GM12878 (cell line): ENCODE data around the gene CNOT3. TPM values are rescaled to one million over a fixed set of nuclear protein-coding genes. Genes with fewer than 3 reads are reported as not detected.
A peak's percentile ranks its signal among the peaks of the same experiment; 100 is the strongest.

ENCODE experiments used
- ATF7 ChIP-seq: fragments of 450-650 bp; IDR thresholded peaks from 2 replicates; pipeline ENCODE4 v1.6.1; 2016; ENCODE audit warnings: low read depth, mild to moderate bottlenecking
- IKZF2 ChIP-seq, 2 experiments: fragments of 450-650 bp; IDR thresholded peaks; 2 replicates each; pipeline ENCODE4 v1.6.1; 2017; ENCODE audit warnings: mild to moderate bottlenecking in 2 of 2, moderate library complexity in 2 of 2
- MTA2 ChIP-seq: fragments of 450-650 bp; IDR thresholded peaks from 2 replicates; pipeline ENCODE4 v1.6.1; 2016; ENCODE audit warnings: low read depth, mild to moderate bottlenecking, moderate library complexity
- PBX3 ChIP-seq: IDR thresholded peaks from 2 replicates; pipeline ENCODE4 v1.6.1; 2011; ENCODE audit warnings: mild to moderate bottlenecking, low read depth, low read length, moderate library complexity; ENCODE audit not compliant: insufficient replicate concordance
- SUPT20H ChIP-seq: IDR thresholded peaks from 2 replicates; pipeline ENCODE4 v1.6.1; 2011; ENCODE audit warnings: low read depth, mild to moderate bottlenecking, low read length, moderate library complexity, borderline replicate concordance; ENCODE audit not compliant: control insufficient read depth
- ZBTB4 ChIP-seq: fragments of 450-650 bp; formaldehyde crosslinking; IDR thresholded peaks from 2 replicates; pipeline ENCODE4 v1.4.0; 2022; ENCODE audit warnings: mild to moderate bottlenecking, moderate library complexity
- ZBTB40 ChIP-seq: fragments of 450-650 bp; IDR thresholded peaks from 2 replicates; pipeline ENCODE4 v1.6.1; 2016; ENCODE audit warnings: mild to moderate bottlenecking, moderate library complexity, borderline replicate concordance
- ZNF207 ChIP-seq: fragments of 450-650 bp; IDR thresholded peaks from 2 replicates; pipeline ENCODE4 v1.6.1; 2014; ENCODE audit warnings: antibody characterized with exemption, mild to moderate bottlenecking, borderline replicate concordance
- ZNF274 ChIP-seq: IDR thresholded peaks from one replicate; pipeline ENCODE4 v1.8.0; 2011; ENCODE audit not compliant: insufficient read length, insufficient read depth
- ZNF687 ChIP-seq: fragments of 450-650 bp; IDR thresholded peaks from 2 replicates; pipeline ENCODE4 v1.6.1; 2017; ENCODE audit warnings: mild to moderate bottlenecking, moderate library complexity
- polyA plus RNA-seq, 11 experiments: library from polyadenylated mRNA; depleted of rRNA in 4 of 11; unstranded in 6 of 11; stranded (reverse) in 5 of 11; fragments of >200 nt; fragmentation: Nextera tagmentation in 4 of 11; fragmentation: Illumina TruSeq in 1 of 11; extraction: Ambion mirVana in 4 of 11; extraction: Trizol in 1 of 11; gene quantifications; 1 replicate in 1 of 11; 2 replicates in 10 of 11; pipeline versions ENCODE4 v1.2.1 to v1.2.3, GENCODE V29; 2011 to 2016; ENCODE audit warnings: inconsistent platforms in 2 of 11, missing spikeins in 2 of 11, low read depth in 1 of 11
- total RNA-seq, 4 experiments: library from RNA; depleted of rRNA in 3 of 4; stranded (reverse); fragments of >200 nt in 3 of 4; fragmentation: Illumina TruSeq in 1 of 4; extraction: Trizol in 1 of 4; gene quantifications; 2 replicates each; pipeline versions ENCODE4 v1.2.1 to v1.2.3, GENCODE V29; 2013 to 2021

The CNOT3 gene
- total and polyA plus RNA-seq, 10 of the 15 experiments (the other 5 are each of a cell fraction or from before 2014, with no cell fraction given), result 0.14 to 45.1 (median 14.0) TPM

GRCh38 chr19:54136086-54136863 lies 1.3 kb upstream of the CNOT3 start (continued):
- TF ChIP-seq ZNF687 (no peak), ZBTB4 (CRISPR knock-in tag) (no peak), IKZF2 (IDR thresholded peaks at IDR 0.05) (0 out of 4 replicates have a peak, but pooled peaks of 1 of the 2 experiments have one; percentile 10), PBX3 (no peak), SUPT20H (no peak), ZBTB40 (peak; percentile 20; the same call in 1 of the 2 replicates), ZNF274 (no peak), MTA2 (no peak), ZNF207 (no peak), ATF7 (no peak)
